ENCODE data around the gene TCHHL1.

The TCHHL1 gene

DNA sequence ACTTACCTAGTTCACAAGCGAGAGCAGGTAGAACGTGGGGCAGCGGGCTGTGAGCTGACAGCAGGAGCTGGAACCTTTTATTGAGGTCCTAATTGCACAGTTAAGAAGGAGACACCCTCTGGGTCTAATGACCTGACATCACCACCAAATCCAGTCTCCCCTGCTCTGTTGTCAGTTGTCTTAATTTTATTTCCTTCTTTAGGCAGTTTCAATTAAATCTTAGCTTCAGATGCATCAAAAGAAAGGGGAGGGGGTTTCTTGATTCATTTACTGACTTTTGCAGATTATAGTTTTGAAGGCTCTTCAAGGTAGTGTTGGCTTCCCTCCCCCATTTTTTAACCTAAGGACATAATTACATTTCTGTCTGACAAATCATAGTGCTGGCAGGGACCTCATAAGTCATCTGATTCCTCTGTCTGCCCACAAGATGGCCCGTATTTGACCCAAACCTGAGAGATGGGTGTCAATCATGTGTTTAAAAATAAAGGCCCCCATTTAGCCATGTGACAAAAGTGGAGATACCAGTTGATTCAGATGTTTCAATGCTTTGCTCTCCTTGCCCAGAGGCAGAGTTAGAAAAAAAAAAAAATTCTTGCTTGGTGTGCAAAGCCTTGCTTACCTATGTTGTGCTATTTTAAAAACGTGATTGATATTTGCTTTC, at the start of gene TCHHL1:
Gene TCHHL1 (minus strand): TSS at position 51 of the 661 bp plus-strand sequence. CDS start 921 bp downstream, outside the sequence.
- DNase-seq: no peak

DNA sequence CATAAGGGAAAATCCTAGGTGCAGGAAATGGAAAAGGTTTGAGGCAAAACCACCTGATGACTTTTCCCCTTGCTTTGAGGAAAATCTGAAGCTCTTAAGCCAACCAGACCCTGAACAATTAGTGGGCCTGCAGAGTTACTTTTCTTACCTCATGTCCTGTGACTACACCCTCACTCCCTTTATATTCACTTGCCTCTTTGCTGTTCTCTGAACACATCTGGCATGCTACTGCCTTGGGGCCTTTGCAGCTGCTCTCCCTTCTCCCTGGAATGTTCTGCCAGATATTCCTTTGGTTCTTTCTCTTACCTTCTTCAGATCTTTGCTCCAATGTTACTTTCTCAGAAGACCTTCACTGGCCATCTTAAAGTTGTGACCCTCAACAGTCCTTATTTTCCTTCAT, 48.4 kb upstream of the TCHHL1 start:
- DNase-seq: no peak

- DNase-seq: no peak
Observed at GRCh38 chr1:152130186-152130585, 41.3 kb upstream of the TCHHL1 start.

DNA sequence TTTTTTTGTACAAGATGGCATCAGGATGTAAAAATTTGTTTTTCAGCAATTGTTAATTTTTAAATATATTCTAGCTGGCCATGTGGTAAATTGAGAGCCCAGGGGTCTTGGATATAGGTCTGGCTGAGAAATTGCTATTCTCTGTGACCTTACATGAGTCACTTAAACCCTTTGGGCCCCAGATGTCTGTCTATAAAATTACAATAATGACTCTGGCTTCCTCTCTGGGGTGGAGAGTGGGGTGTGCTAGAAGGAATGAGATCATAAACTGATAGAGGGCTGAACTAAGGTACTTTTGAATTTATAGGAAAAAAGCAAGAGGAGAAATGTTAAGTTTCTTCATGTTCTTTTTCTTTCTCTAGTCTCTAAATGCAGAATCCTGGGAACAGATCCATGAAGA, 38.8 kb upstream of the TCHHL1 start:
- no peak for DNase-seq

GRCh38 chr1:152125834-152126443, 37.1 kb upstream of the TCHHL1 start:
- DNase-seq: no peak

DNA sequence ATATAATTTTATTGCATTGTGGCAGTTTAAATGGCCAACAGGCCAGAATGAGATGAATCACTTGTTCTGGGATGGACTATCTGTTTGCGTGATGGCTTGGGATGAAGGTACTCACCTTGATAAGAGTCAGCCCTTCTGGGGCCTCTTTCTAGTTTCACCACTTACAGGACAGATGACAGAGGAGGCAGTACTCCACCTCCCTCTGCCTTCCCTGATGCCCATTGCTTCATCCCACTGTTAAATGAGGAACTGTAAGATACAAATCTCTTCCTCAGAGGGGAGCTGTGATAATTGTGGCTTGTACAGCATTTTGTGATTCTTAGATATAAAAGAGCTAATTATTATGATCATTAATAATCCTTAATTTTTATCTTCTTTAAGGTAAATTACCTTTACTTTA, 30.1 kb upstream of the TCHHL1 start:
- DNase-seq: no peak

- no peak for DNase-seq
Observed at GRCh38 chr1:152115344-152115743, 26.5 kb upstream of the TCHHL1 start, which contains the start of gene TCHH. Gene TCHH, minus strand, starts transcription at chr1:152115444. Its CDS starts 1,364 bp downstream, at chr1:152114080.

- no peak for DNase-seq
Observed at GRCh38 chr1:152112885-152113432, 24.1 kb upstream of the TCHHL1 start.

- peak; percentile 19 for DNase-seq
Observed at GRCh38 chr1:152112101-152112884, 23.4 kb upstream of the TCHHL1 start.

DNA sequence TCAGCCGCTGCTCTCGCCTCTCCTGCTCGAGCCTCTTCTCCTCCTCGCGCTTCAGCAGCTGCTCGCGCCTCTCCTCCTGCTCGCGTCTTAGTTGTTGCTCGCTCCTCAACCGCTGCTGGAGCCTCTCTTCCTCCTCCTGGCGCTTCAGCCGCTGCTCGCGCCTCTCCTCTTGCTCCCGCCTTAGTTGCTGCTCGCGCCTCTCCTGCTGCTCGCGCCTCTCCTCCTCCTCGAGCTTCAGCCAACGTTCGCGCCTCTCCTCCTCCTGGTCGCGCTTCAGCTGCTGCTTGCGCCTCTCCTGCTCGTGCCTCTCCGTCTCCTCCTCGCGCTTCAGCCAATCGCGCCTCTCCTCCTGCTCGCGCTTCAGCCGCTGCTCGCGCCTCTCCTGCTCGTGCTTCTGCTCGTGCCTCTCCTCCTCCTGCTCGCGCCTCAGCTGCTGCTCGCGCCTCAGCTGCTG, 22.7 kb upstream of the TCHHL1 start:
- DNase-seq: peak; percentile 66

DNA sequence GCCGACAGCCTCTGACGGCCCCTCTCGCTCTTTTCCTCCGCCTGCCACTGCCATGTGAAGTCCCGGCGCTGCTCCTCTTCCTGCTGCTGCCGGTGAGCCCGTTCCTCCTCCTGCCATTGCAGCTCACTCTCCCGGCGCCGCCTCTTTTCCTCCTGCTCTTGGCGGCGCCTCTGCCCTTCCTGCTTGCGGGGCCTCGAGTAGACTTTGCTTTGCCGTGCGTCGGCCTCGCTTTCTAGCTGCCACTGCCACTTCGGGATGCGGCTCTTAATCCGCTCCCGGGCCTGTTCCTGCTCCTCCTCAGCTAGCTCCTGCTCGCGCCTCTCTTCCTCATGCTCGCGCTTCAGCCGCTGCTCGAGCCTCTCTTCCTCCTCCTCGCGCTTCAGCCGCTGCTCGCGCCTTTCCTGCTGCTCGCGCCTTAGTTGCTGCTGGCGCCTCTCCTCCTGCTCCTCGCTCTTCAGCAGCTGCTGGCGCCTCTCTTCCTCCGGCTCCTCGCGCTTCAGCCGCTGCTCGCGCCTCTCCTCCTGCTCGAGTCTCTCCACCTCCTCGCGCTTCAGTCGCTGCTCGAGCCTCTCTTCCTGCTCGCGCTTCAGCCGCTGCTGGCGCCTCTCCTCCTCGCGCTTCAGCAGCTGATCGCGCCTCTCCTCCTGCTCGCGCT, 22.1 kb upstream of the TCHHL1 start:
- DNase-seq: peak; percentile 35

- DNase-seq: peak; percentile 51
Observed at GRCh38 chr1:152110365-152110859, 21.5 kb upstream of the TCHHL1 start.

GRCh38 chr1:152109998-152110294, 21.1 kb upstream of the TCHHL1 start:
- no peak for DNase-seq

DNA sequence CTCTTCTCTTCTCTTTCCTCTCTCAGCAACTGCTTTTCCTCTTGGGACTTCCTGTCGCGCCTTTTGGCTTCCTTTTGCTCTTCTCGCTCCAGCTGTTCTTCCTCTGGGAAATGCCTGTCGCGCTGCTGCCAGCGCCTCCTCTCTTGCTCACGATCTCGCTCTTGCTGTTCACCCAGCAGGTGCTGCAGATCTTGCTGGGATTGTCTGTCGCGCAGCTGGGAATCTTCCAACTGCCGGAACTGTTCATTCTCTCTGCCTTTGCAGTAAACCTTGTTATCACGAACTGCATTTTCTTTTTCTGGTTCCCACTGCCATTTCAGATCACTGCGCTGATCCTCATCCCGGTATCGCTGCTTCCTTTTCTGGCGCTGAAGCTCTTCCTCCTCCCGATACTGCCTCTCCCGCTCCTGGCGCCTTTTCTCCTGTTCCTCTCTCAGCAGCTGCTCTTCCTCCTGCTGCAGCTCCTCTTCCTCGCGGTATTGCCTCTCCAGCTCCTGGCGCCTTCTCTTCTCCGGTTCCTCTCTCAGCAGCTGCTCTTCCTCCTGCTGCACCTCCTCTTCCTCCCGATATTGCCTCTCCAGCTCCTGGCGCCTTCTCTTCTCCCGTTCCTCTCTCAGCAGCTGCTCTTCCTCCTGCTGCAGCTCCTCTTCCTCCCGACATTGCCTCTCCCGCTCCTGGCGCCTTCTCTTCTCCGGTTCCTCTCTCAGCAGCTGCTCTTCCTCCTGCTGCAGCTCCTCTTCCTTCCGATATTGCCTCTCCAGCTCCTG, 20.6 kb upstream of the TCHHL1 start:
- no peak for DNase-seq

DNA sequence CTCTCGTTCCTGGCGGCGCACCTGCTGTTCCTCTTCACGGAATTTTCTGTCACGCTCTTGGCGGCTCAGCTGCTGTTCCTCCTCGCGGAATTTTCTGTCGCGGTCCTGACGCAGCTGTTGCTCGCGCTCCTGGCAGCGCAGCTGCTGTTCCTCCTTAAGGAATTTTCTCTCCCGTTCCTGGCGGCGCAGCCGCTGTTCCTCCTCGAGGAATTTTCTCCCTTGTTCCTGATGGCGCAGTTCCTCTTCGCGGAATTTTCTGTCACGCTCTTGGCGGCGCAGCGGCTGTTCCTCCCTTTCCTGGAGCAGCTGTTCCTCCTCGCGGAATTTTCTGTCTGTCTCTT, 20.0 kb upstream of the TCHHL1 start:
- no peak for DNase-seq

DNA sequence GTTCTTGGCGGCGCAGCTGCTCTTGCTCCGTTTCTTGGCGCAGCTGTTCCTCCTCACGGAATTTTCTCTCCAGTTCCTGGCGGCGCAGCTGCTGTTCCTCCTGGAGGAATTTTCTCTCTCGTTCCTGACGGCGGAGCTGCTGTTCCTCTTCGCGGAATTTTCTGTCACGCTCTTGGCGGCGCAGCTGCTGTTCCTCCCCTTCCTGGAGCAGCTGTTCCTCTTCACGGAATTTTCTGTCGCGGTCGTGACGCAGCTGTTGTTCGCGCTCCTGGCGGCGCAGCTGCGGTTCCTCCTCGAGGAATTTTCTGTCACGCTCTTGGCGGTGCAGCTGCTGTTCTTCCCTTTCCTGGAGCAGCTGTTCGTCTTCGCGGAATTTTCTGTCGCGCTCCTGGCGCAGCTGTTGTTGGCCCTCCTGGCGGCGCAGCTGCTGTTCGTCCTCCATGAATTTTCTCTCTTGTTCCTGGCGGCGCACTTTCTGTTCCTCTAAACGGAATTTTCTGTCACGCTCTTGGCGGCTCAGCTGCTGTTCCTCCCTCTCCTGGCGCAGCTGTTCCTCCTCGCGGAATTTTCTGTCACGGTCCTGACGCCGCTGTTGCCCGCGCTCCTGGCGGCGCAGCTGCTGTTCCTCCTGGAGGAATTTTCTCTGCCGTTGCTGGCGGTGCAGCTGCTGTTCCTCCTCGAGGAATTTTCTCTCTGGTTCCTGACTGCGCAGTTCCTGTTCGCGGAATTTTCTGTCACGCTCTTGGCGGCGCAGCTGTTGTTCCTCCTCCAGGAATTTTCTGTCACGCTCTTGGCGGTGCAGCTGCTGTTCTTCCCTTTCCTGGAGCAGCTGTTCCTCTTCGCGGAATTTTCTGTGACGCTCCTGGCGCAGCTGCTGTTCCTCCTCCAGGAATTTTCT, 19.4 kb upstream of the TCHHL1 start:
- DNase-seq: no peak

DNA sequence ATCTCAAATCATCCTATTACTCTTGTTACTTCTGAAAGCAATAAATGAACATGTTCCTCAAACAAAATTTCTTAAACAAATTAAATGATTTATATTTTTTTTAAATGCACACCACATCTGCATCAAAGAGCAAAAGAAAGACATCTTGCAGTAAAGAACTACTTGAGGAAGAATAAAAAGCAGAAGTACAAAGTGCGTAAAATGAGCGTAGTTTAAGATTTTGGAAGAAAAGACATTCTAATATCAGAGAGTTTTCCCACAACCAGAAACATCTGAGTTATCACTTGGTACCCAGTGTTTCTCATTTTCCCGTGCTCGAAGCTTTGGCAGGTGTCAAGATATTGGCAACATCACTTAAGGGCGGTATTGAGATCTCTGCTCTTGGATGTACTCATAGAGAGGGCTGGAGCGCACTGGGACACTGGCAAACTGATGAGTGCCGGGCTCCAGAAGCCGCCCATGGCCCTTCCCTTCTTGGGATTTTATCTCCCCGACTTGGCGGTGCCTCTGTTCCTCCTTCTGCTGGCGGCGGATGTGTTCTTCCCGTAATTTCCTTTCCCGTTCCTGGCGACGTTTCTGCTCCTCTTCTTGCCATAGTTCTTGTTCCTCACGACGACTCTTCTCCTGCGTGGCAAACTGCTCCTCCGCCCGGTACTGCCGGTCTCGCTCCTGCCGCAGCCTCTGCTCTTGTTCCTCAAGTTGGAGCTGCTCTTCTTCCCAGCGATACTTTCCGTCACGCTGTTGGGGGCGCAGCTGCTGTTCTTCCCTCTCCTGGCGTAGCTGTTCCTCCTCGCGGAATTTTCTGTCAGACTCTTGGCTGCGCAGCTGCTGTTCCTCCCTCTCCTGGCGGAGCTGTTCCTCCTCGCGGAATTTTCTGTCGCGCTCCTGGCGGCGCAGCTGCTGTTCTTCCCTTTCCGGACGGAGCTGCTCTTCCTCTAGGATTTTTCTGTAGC, 18.4 kb upstream of the TCHHL1 start:
- DNase-seq: no peak

DNA sequence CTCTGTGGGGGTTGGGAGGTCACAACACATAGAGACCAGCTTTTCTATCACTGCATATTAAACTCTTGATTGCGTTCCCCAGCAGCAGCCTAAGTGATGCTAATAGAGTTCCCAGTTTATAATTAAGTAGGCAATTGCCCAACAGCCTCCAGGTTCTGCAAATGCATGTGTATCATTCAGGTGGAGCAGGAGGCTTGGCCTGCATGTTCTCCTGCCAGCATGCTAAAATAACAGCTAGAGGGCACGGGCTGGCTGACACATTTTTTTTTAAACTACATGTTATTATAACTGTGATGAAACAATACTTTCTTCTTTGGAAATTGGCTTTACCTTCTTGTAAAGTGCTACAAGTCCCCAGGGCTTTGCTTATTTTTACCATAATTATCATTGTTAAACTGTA, 16.0 kb upstream of the TCHHL1 start:
- DNase-seq: no peak

- DNase-seq: no peak
Observed at GRCh38 chr1:152096931-152097330, 8.1 kb upstream of the TCHHL1 start.

- no peak for DNase-seq
Observed at GRCh38 chr1:152086760-152087159, 2.1 kb downstream of the TCHHL1 start.

Measured in activated CD4-positive, alpha-beta T cell treated with anti-CD3 and anti-CD28 coated beads, Interleukin-2, amount 50 U/mL, for 16 hours (primary cell).